Endothelial cell of umbilical vein (primary cell): ENCODE data around the gene CA5A. TPM values are rescaled to one million over a fixed set of nuclear protein-coding genes. Genes with fewer than 3 reads are reported as not detected.

Experiments used
- BruUV-seq: library from RNA; stranded (reverse); fragments of 400-500 nt; replicated peaks from 2 replicates; lab custom pipeline; 2021; lab: Mats Ljungman, UMichigan
- CTCF ChIA-PET: fragments of 300-600, 350-600 bp; sonication (Branson Sonifier 250); formaldehyde crosslinking; loops from one replicate; lab custom pipeline; 2021; ENCODE audit warnings: antibody characterized with exemption, inconsistent platforms; lab: Charles Lee
- POLR2A ChIA-PET: fragments of 300-600, 350-600 bp; sonication (Branson Sonifier 250); formaldehyde crosslinking; loops from one replicate; lab custom pipeline; 2021; ENCODE audit warnings: antibody characterized with exemption, inconsistent platforms; lab: Charles Lee
- DNase-seq: peaks from one replicate; pipeline ENCODE4 v3.0.0-alpha.2; 2011; ENCODE audit warnings: low read depth, low spot score
- FAIRE-seq: peaks from 2 replicates; lab custom pipeline; 2011; peaks lifted over from hg19 to GRCh38; lab: Jason Lieb, UNC
- H2AFZ ChIP-seq: 2 replicates; pipeline ENCODE4 v1.6.0; 2012; ENCODE audit warnings: low read depth, low read length, control low read depth, inconsistent platforms
- H3K27ac ChIP-seq: 2 replicates; pipeline ENCODE4 v1.5.1; 2011; ENCODE audit warnings: low read depth, mild to moderate bottlenecking, control low read depth, low read length, moderate library complexity; ENCODE audit not compliant: insufficient read depth
- H3K27me3 ChIP-seq, 2 experiments: 2 replicates each; pipeline versions ENCODE4 v1.6.0 to v1.6.1; 2011; ENCODE audit warnings: low read length in 2 of 2, mixed read lengths in 1 of 2; ENCODE audit not compliant: control insufficient read depth in 2 of 2, insufficient read depth in 2 of 2
- H3K36me3 ChIP-seq, 2 experiments: 2 replicates in 1 of 2; 3 replicates in 1 of 2; pipeline ENCODE4 v1.5.1; 2011; ENCODE audit warnings: low read length in 2 of 2, mild to moderate bottlenecking in 1 of 2, moderate library complexity in 1 of 2; ENCODE audit not compliant: control insufficient read depth in 2 of 2, insufficient read depth in 2 of 2; ENCODE audit errors: extremely low read depth in 1 of 2
- H3K4me1 ChIP-seq: 3 replicates; pipeline ENCODE4 v1.5.1; 2011; ENCODE audit warnings: mild to moderate bottlenecking, low read length; ENCODE audit not compliant: control insufficient read depth, insufficient read depth; ENCODE audit errors: extremely low read depth
- H3K4me2 ChIP-seq: 2 replicates; pipeline ENCODE4 v1.6.1; 2011; ENCODE audit warnings: low read length, control low read depth, mixed read lengths; ENCODE audit not compliant: insufficient read depth
- H3K4me3 ChIP-seq, 3 experiments: fragments of 200-600 bp in 1 of 3; sonication (generic), shearing (Covaris generic) in 1 of 3; replicated peaks in 1 of 3; 2 replicates each; pipeline ENCODE4 v1.5.1; 2011 to 2016; ENCODE audit warnings: control low read depth in 3 of 3, low read length in 3 of 3, mild to moderate bottlenecking in 2 of 3, inconsistent platforms in 1 of 3, low read depth in 1 of 3, moderate library complexity in 1 of 3; ENCODE audit not compliant: insufficient read depth in 1 of 3
- H3K79me2 ChIP-seq: 2 replicates; pipeline ENCODE4 v1.6.0; 2012; ENCODE audit warnings: low read length, inconsistent platforms; ENCODE audit not compliant: control insufficient read depth, insufficient read depth
- H3K9ac ChIP-seq: replicated peaks from 2 replicates; pipeline ENCODE3; 2011; ENCODE audit warnings: low read length, control low read depth; ENCODE audit not compliant: insufficient read depth; ENCODE audit errors: extremely low read depth
- H3K9me1 ChIP-seq: replicated peaks from 3 replicates; pipeline ENCODE4 v1.6.0; 2011; ENCODE audit warnings: mild to moderate bottlenecking, low read length; ENCODE audit not compliant: control insufficient read depth, insufficient read depth; ENCODE audit errors: extremely low read depth
- H3K9me3 ChIP-seq: replicated peaks from 2 replicates; pipeline ENCODE4 v1.5.1; 2012; ENCODE audit warnings: low read length, inconsistent platforms; ENCODE audit not compliant: control insufficient read depth, insufficient read depth
- H4K20me1 ChIP-seq: replicated peaks from 2 replicates; pipeline ENCODE3; 2011; ENCODE audit warnings: mild to moderate bottlenecking, low read length; ENCODE audit not compliant: control insufficient read depth, insufficient read depth; ENCODE audit errors: extremely low read depth
- EZH2 ChIP-seq: IDR thresholded peaks from 2 replicates; pipeline ENCODE4 v1.6.1; 2012; ENCODE audit warnings: borderline replicate concordance, low read depth, mild to moderate bottlenecking, moderate library complexity, low read length, inconsistent platforms; ENCODE audit not compliant: severe bottlenecking
- FOS ChIP-seq: IDR thresholded peaks from 2 replicates; pipeline ENCODE4 v1.6.1; 2011; ENCODE audit warnings: mild to moderate bottlenecking, low read length, moderate library complexity, borderline replicate concordance; ENCODE audit not compliant: insufficient read depth
- GATA2 ChIP-seq: IDR thresholded peaks from 2 replicates; pipeline ENCODE4 v1.7.0; 2011; ENCODE audit warnings: low read depth, mild to moderate bottlenecking, moderate library complexity, mixed read lengths, low read length; ENCODE audit not compliant: insufficient read length, insufficient read depth
- JUN ChIP-seq: IDR thresholded peaks from 2 replicates; pipeline ENCODE4 v1.6.1; 2011; ENCODE audit warnings: borderline replicate concordance, low read depth; ENCODE audit not compliant: insufficient read length, insufficient read depth
- MYC ChIP-seq: IDR thresholded peaks from one replicate; pipeline ENCODE4 v1.6.1; 2011; ENCODE audit warnings: mild to moderate bottlenecking, low read depth, low read length
- POLR2A ChIP-seq: IDR thresholded peaks from 2 replicates; pipeline ENCODE4 v1.6.1; 2012; ENCODE audit warnings: low read depth, mild to moderate bottlenecking, control low read depth, low read length
- POLR2AphosphoS5 ChIP-seq: IDR thresholded peaks from 2 replicates; pipeline ENCODE4 v1.6.1; 2012; ENCODE audit warnings: low read depth, mild to moderate bottlenecking, control low read depth, low read length, moderate library complexity; ENCODE audit not compliant: insufficient read depth
- dilution Hi-C: fragments of 300-500 bp; cut with MboI; formaldehyde crosslinking; loops from one replicate; pipeline ENCODE4 v1.15.0; 2019; ENCODE audit warnings: low sequenced_read_pairs; ENCODE audit not compliant: extremely low pct_ligation_motif_present
- intact Hi-C: fragments of 100-400 bp; cut with micrococcal nuclease; formaldehyde crosslinking; loops from one replicate; pipeline ENCODE4 v1.10.0; 2022
- polyA plus RNA-seq, 4 experiments: library from polyadenylated mRNA; depleted of rRNA in 3 of 4; stranded (reverse) in 3 of 4; unstranded in 1 of 4; fragments of >200 nt; gene quantifications; 2 replicates each; pipeline versions ENCODE4 v1.2.1 to v1.2.3, GENCODE V29; 2011 to 2012; ENCODE audit warnings: missing spikeins in 1 of 4
- total RNA-seq: library from RNA; stranded (reverse); gene quantifications from 2 replicates; pipeline ENCODE4 v1.2.3, GENCODE V29; 2021
- TF ChIP-seq, protein P1 (sequence below), 2 donors: IDR thresholded peaks; 1 replicate in 1 of 2; 2 replicates in 1 of 2; pipeline ENCODE4 v1.5.1; 2011; ENCODE audit warnings: low read length in 2 of 2, mild to moderate bottlenecking in 2 of 2, moderate library complexity in 2 of 2, control low read depth in 1 of 2, inconsistent platforms in 1 of 2, low read depth in 1 of 2; ENCODE audit not compliant: insufficient read depth in 1 of 2; ENCODE audit errors: extremely low read depth in 1 of 2
- TF ChIP-seq, protein P2 (sequence below): IDR thresholded peaks from 2 replicates; pipeline ENCODE4 v1.6.1; 2011; ENCODE audit not compliant: insufficient read depth, insufficient read length

Gene CA5A
- total and polyA plus RNA-seq, 2 donors (not counting 3 experiments of a cell fraction or from before 2014, with no cell fraction given), result not detected

DNA sequence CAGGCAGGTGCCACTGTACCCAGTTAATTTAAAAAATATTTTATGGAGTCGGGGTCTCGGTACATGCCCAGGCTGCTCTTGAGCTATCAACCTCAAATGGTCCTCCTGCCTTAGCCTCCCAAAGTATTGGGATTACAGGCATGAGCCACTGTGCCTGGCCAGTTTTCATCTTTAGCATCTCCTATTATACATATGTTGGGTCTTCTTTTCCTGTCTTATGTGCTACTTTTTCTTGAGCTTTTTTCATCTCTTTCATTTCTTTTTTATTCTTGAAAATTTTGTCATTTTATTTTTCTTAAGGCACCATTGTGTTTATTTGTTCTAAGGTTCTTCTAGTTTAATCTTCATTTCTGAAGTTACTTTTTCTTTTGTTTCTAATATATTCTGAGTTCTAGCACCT, 35.6 kb upstream of the CA5A start:
- no TSS peak for BruUV-seq
- Histone ChIP-seq H3K4me2 (no peak overlapping the region), H3K27ac (no peak overlapping the region), H2AFZ (no peak overlapping the region), H3K9ac (no peak overlapping the region), H3K27me3 (no peaks in the 10 kb centered on the region), H3K9me1 (no peaks in the 10 kb centered on the region), H3K36me3 (no peaks in the 10 kb centered on the region), H3K4me3 (no peak overlapping the region), H3K4me1 (peaks cover under 1% of the 10 kb centered on the region), H4K20me1 (no peaks in the 10 kb centered on the region), H3K9me3 (no peaks in the 10 kb centered on the region), H3K79me2 (peaks cover 36% of the 10 kb centered on the region)
- dilution Hi-C loops, result no loop called here
- ChIA-PET CTCF (interaction anchor here (1.2 kb wide), 1 partner anchor 193 kb away, joined by 3 read pairs; no protein-coding TSS in a partner anchor), POLR2A (no interaction called here)
- FAIRE-seq (no peak), DNase-seq (no peak)
- no peak for TF ChIP-seq MYC
- TF ChIP-seq FOS, result no peak
- no peak for TF ChIP-seq GATA2
- TF ChIP-seq, protein P1, sequence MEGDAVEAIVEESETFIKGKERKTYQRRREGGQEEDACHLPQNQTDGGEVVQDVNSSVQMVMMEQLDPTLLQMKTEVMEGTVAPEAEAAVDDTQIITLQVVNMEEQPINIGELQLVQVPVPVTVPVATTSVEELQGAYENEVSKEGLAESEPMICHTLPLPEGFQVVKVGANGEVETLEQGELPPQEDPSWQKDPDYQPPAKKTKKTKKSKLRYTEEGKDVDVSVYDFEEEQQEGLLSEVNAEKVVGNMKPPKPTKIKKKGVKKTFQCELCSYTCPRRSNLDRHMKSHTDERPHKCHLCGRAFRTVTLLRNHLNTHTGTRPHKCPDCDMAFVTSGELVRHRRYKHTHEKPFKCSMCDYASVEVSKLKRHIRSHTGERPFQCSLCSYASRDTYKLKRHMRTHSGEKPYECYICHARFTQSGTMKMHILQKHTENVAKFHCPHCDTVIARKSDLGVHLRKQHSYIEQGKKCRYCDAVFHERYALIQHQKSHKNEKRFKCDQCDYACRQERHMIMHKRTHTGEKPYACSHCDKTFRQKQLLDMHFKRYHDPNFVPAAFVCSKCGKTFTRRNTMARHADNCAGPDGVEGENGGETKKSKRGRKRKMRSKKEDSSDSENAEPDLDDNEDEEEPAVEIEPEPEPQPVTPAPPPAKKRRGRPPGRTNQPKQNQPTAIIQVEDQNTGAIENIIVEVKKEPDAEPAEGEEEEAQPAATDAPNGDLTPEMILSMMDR (IDR thresholded peaks at IDR 0.05; ENCODE audit: extremely low read depth in 1 of 2, insufficient read depth in 1 of 2, low read depth in 1 of 2, low read length in 2 of 2), result no peak
- no peak for TF ChIP-seq EZH2
- TF ChIP-seq JUN, result no peak
- TF ChIP-seq, protein P2, sequence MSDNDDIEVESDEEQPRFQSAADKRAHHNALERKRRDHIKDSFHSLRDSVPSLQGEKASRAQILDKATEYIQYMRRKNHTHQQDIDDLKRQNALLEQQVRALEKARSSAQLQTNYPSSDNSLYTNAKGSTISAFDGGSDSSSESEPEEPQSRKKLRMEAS, result no peak
- no peak for TF ChIP-seq POLR2A
- no peak for TF ChIP-seq POLR2AphosphoS5
- intact Hi-C loops, result no loop called here
